GM18498 (cell line): Measurements from ENCODE around the gene SMURF2.

Source experiments
- ATAC-seq: cut with Tn5 transposase; IDR thresholded peaks from one replicate; pipeline ENCODE4 v1.9.1; 2021; ENCODE audit warnings: mild to moderate bottlenecking, moderate library complexity; ENCODE audit not compliant: unreplicated experiment

Gene SMURF2

GRCh38 chr17:64505340-64506200 is 156.5 kb downstream of the SMURF2 start:
- ATAC-seq: no peak

GRCh38 chr17:64504769-64505339 is 157.3 kb downstream of the SMURF2 start:
- no peak for ATAC-seq

GRCh38 chr17:64503821-64504768 is 158.0 kb downstream of the SMURF2 start:
- ATAC-seq: no peak

GRCh38 chr17:64503341-64503740 is 158.8 kb downstream of the SMURF2 start:
- no peak for ATAC-seq

- no peak for ATAC-seq
Measured at GRCh38 chr17:64502809-64503208, 159.3 kb downstream of the SMURF2 start.

GRCh38 chr17:64502021-64502420 is 160.1 kb downstream of the SMURF2 start:
- no peak for ATAC-seq

- no peak for ATAC-seq
Measured at GRCh38 chr17:64500862-64501765, 161.0 kb downstream of the SMURF2 start.

- no peak for ATAC-seq
Measured at GRCh38 chr17:64500487-64500859, 161.6 kb downstream of the SMURF2 start.

- ATAC-seq: no peak
Measured at GRCh38 chr17:64499805-64500486, 162.2 kb downstream of the SMURF2 start.

- ATAC-seq: no peak
Measured at GRCh38 chr17:64498308-64499203, 163.6 kb downstream of the SMURF2 start.

GRCh38 chr17:64497565-64498035 is 164.5 kb downstream of the SMURF2 start:
- no peak for ATAC-seq

- ATAC-seq: peak; percentile 85
Measured at GRCh38 chr17:64496786-64497564, 165.1 kb downstream of the SMURF2 start, which contains the start of gene POLG2. Gene POLG2 (minus strand): TSS chr17:64497054. CDS start chr17:64496968, 86 bp downstream.

GRCh38 chr17:64496348-64496785 is 165.7 kb downstream of the SMURF2 start:
- ATAC-seq: no peak
